Natural killer cell (primary cell): ENCODE results near the gene ITLN1. TPM values are rescaled to one million over a fixed set of nuclear protein-coding genes. Genes with fewer than 3 reads are reported as not detected.
"Not testable (repeated sequence)": the region's sequence is repeated elsewhere in the genome, so short reads cannot be mapped to it uniquely, and the experiment has no call there.

Experiments used
- ATAC-seq, 3 donors: fragments of 150-1000 bp in 2 of 3; fragments of 200-7000 bp in 1 of 3; cut with Tn5 transposase; 1 replicate in 1 of 3; 2 replicates in 2 of 3; pipeline ENCODE4 v1.10.0; 2021; ENCODE audit warnings: mild to moderate bottlenecking in 2 of 3, moderate library complexity in 2 of 3
- DNase-seq, 2 donors: peaks; one replicate each; pipeline versions ENCODE4 v3.0.0 to v3.0.0-alpha.2; 2013 to 2021; ENCODE audit warnings: mixed read lengths in 1 of 2
- H3K27ac ChIP-seq: one replicate; pipeline ENCODE4 v1.5.1; 2013; ENCODE audit warnings: mild to moderate bottlenecking, low read length
- H3K27me3 ChIP-seq: one replicate; pipeline ENCODE4 v1.6.1; 2013; ENCODE audit warnings: low read length; ENCODE audit not compliant: control insufficient read depth, insufficient read depth
- H3K36me3 ChIP-seq: one replicate; pipeline ENCODE4 v1.6.1; 2013; ENCODE audit warnings: low read length; ENCODE audit not compliant: control insufficient read depth, insufficient read depth
- H3K4me1 ChIP-seq: one replicate; pipeline ENCODE4 v1.6.1; 2013; ENCODE audit warnings: low read length; ENCODE audit not compliant: control insufficient read depth, insufficient read depth
- H3K4me3 ChIP-seq: one replicate; pipeline ENCODE4 v1.5.1; 2013; ENCODE audit warnings: low read length
- H3K9me3 ChIP-seq: one replicate; pipeline ENCODE4 v1.6.1; 2013; ENCODE audit warnings: low read length; ENCODE audit not compliant: control insufficient read depth, insufficient read depth
- H3K27ac Mint-ChIP-seq, 2 donors: one replicate each; pipeline ENCODE4 v1.8.0; 2022; ENCODE audit warnings: mild to moderate bottlenecking in 2 of 2, mixed read lengths in 2 of 2, moderate library complexity in 1 of 2
- H3K27me3 Mint-ChIP-seq, 2 donors: one replicate each; pipeline ENCODE4 v1.8.0; 2022; ENCODE audit warnings: low read depth in 2 of 2, mixed read lengths in 2 of 2
- H3K36me3 Mint-ChIP-seq: one replicate; pipeline ENCODE4 v1.8.0; 2022; ENCODE audit warnings: mixed read lengths
- H3K4me1 Mint-ChIP-seq, 2 donors: one replicate each; pipeline ENCODE4 v1.8.0; 2022; ENCODE audit warnings: mixed read lengths in 2 of 2
- H3K4me3 Mint-ChIP-seq: one replicate; pipeline ENCODE4 v1.8.0; 2022; ENCODE audit warnings: mild to moderate bottlenecking, moderate library complexity, mixed read lengths
- H3K9me3 Mint-ChIP-seq, 2 donors: one replicate each; pipeline ENCODE4 v1.8.0; 2022; ENCODE audit warnings: mixed read lengths in 2 of 2
- CTCF ChIP-seq: fragments of 200-600 bp; IDR thresholded peaks from one replicate; pipeline ENCODE4 v1.8.0; 2022; ENCODE audit warnings: antibody characterized with exemption
- WGBS: methylation state at CpG from one replicate; pipeline ENCODE4 v1.1.7; 2013; ENCODE audit warnings: missing lambda C conversion rate; ENCODE audit not compliant: insufficient coverage; 5-methylcytosine and 5-hydroxymethylcytosine counted together
- intact Hi-C: fragments of 100-400 bp; cut with micrococcal nuclease; formaldehyde crosslinking; loops from one replicate; pipeline ENCODE4 v1.14.2; 2022
- total RNA-seq, 4 donors: library from RNA; stranded (reverse); fragments of 120-200 nt in 1 of 4; gene quantifications; one replicate each; pipeline versions ENCODE4 v1.2.3 to v1.2.4, GENCODE V29; 2013 to 2022

Gene ITLN1
- total RNA-seq, 3 donors from 2014 or later (not counting 1 experiment from before 2014, with no cell fraction given), result not detected

GRCh38 chr1:160883581-160884513 lies 1.1 kb downstream of the ITLN1 start:
- Histone ChIP-seq H3K4me1 (peaks cover 10% of the 10 kb centered on the region), H3K27ac (no peak overlapping the region)
- intact Hi-C loops, result no loop called here

GRCh38 chr1:160882582-160882981 lies 2.4 kb downstream of the ITLN1 start:
- intact Hi-C loops, result no loop called here
- no peak for DNase-seq
- H3K27ac ChIP-seq, result no peak overlapping the region
- H3K4me1 ChIP-seq, result peaks cover 13% of the 10 kb centered on the region
- peaks cover 2 to 14% of the 10 kb centered on the region in 2 donors for H3K4me1 Mint-ChIP-seq
- H3K27ac Mint-ChIP-seq, result no peak overlapping the region
- no peaks in the 10 kb centered on the region for H3K36me3 ChIP-seq
- no peak overlapping the region for H3K4me3 ChIP-seq
- H3K36me3 Mint-ChIP-seq, result no peaks in the 10 kb centered on the region
- H3K4me3 Mint-ChIP-seq, result no peak overlapping the region
- ATAC-seq, result no peak
- H3K9me3 ChIP-seq, result no peaks in the 10 kb centered on the region
- H3K27me3 ChIP-seq, result no peaks in the 10 kb centered on the region
- no peak for TF ChIP-seq CTCF
- no peaks in the 10 kb centered on the region for H3K9me3 Mint-ChIP-seq
- no peaks in the 10 kb centered on the region for H3K27me3 Mint-ChIP-seq
- WGBS, result no CpG with 5 or more reads among the region's 1 CpG

More at GRCh38 chr1:160883581-160884513, 1.1 kb downstream of the ITLN1 start:
- DNase-seq (no peak), ATAC-seq (no peak)
- H3K27ac Mint-ChIP-seq, result no peak overlapping the region
- no peaks in the 10 kb centered on the region for H3K36me3 Mint-ChIP-seq
- Histone ChIP-seq H3K9me3 (no peaks in the 10 kb centered on the region), H3K36me3 (no peaks in the 10 kb centered on the region), H3K27me3 (no peaks in the 10 kb centered on the region), H3K4me3 (no peak overlapping the region)
- no peaks in the 10 kb centered on the region for H3K9me3 Mint-ChIP-seq
- 90% methylated on average over 12 of the region's 13 CpGs for WGBS
- peaks cover 0 to 12% of the 10 kb centered on the region in 2 donors for H3K4me1 Mint-ChIP-seq
- peaks cover 0 to under 1% of the 10 kb centered on the region in 2 donors for H3K27me3 Mint-ChIP-seq
- no peak for TF ChIP-seq CTCF
- no peak overlapping the region for H3K4me3 Mint-ChIP-seq

- H3K9me3 ChIP-seq, H3K27me3 Mint-ChIP-seq, H3K9me3 Mint-ChIP-seq, H3K4me3 Mint-ChIP-seq, H3K4me3 ChIP-seq, DNase-seq, H3K27ac Mint-ChIP-seq, ATAC-seq, H3K36me3 ChIP-seq, H3K36me3 Mint-ChIP-seq, intact Hi-C loops, H3K27ac ChIP-seq, H3K27me3 ChIP-seq: not testable (repeated sequence)
- peaks cover 14 to 21% of the 10 kb centered on the region in 2 donors for H3K4me1 Mint-ChIP-seq
- 92% methylated on average over 6 of the region's 7 CpGs for WGBS
- H3K4me1 ChIP-seq, result peaks cover 22% of the 10 kb centered on the region
Measured at GRCh38 chr1:160881264-160881663, 3.7 kb downstream of the ITLN1 start.

- Mint-ChIP-seq H3K36me3 (no peaks in the 10 kb centered on the region), H3K4me3 (no peak overlapping the region), H3K27ac (no peak overlapping the region), H3K4me1 (peaks cover 16 to 25% of the 10 kb centered on the region in 2 donors), H3K9me3 (no peaks in the 10 kb centered on the region), H3K27me3 (no peaks in the 10 kb centered on the region)
- H3K36me3 ChIP-seq, result no peaks in the 10 kb centered on the region
- WGBS, result 95% methylated on average over 2 of the region's 3 CpGs
- H3K4me1 ChIP-seq, result peaks cover 22% of the 10 kb centered on the region
- no peaks in the 10 kb centered on the region for H3K27me3 ChIP-seq
- DNase-seq (no peak), ATAC-seq (no peak)
- no peak overlapping the region for H3K4me3 ChIP-seq
- no peak for TF ChIP-seq CTCF
- no peaks in the 10 kb centered on the region for H3K9me3 ChIP-seq
- H3K27ac ChIP-seq, result no peak overlapping the region
- intact Hi-C loops, result no loop called here
Measured at GRCh38 chr1:160880216-160880615, 4.8 kb downstream of the ITLN1 start.
